Parietal lobe (tissue), 1 donor: ENCODE data around the gene ARL11. TPM values are rescaled to one million over a fixed set of nuclear protein-coding genes. Genes with fewer than 3 reads are reported as not detected.

Experiments
- total RNA-seq: library from RNA; depleted of rRNA; stranded (reverse); fragments of >200 nt; gene quantifications from one replicate; pipeline ENCODE4 v1.2.3, GENCODE V29; 2014

ARL11 gene
- not detected for total RNA-seq

GRCh38 chr13:49627831-49628652, at the start of gene ARL11:
TSS of gene ARL11 (plus strand) at chr13:49628507. CDS start at chr13:49630448, 1,941 bp downstream.

GRCh38 chr13:49585220-49586157, 42.8 kb upstream of the ARL11 start, which contains the start of gene RCBTB1:
TSS of gene RCBTB1 (minus strand) at chr13:49585558. CDS start at chr13:49567279, 18,279 bp downstream.

Other genes starting within 250 kb of the ARL11 start
- gene CAB39L, start 184.4 kb upstream of the ARL11 start, total RNA-seq, result 36.9 TPM
- 14.7 TPM for gene SETDB2, start 184.2 kb upstream of the ARL11 start, total RNA-seq
- 7.8 TPM for gene PHF11, start 132.6 kb upstream of the ARL11 start, total RNA-seq
- gene RCBTB1, start 42.9 kb upstream of the ARL11 start, total RNA-seq, result 21.6 TPM
- gene EBPL, start 63.0 kb downstream of the ARL11 start, total RNA-seq, result 31.3 TPM
- 52.3 TPM for gene KPNA3, start 164.2 kb downstream of the ARL11 start, total RNA-seq